GM12878 (cell line): Measurements from ENCODE around the gene FNTB. TPM values are rescaled to one million over a fixed set of nuclear protein-coding genes. Genes with fewer than 3 reads are reported as not detected.
A peak's percentile ranks its signal among the peaks of the same experiment; 100 is the strongest.

Source experiments
- ATAC-seq: fragments of 200-7000 bp; cut with Tn5 transposase; 3 replicates; pipeline ENCODE4 v1.9.1; 2020; ENCODE audit warnings: mild to moderate bottlenecking, moderate library complexity
- BruUV-seq: library from RNA; stranded (reverse); fragments of 400-500 nt; replicated peaks from 2 replicates; lab custom pipeline; 2021; lab: Mats Ljungman, UMichigan
- CTCF ChIA-PET: fragments of 300-600 bp; sonication (Branson Sonifier 250); formaldehyde crosslinking; extraction: SDS; loops from one replicate; lab custom pipeline; 2021; ENCODE audit warnings: inconsistent platforms; lab: Yijun Ruan, JAX
- POLR2A ChIA-PET: fragments of 350-600 bp; formaldehyde crosslinking; extraction: SDS; loops from one replicate; lab custom pipeline; 2021; ENCODE audit warnings: inconsistent platforms; lab: Charles Lee
- RAD21 ChIA-PET: fragments of 300-600 bp; sonication (Branson Sonifier 250); formaldehyde crosslinking; loops from one replicate; lab custom pipeline; 2023; ENCODE audit warnings: antibody characterized with exemption; ENCODE audit not compliant: unreplicated experiment; lab: Charles Lee
- SMC1A ChIA-PET: fragments of 300-600 bp; sonication (Branson Sonifier 250); formaldehyde crosslinking; loops from one replicate; lab custom pipeline; 2023; ENCODE audit not compliant: unreplicated experiment, uncharacterized antibody; lab: Charles Lee
- DNase-seq: peaks from one replicate; pipeline ENCODE4 v3.0.0-alpha.2; 2011; ENCODE audit warnings: low read depth, low spot score
- FAIRE-seq: peaks from 3 replicates; lab custom pipeline; 2011; peaks lifted over from hg19 to GRCh38; lab: Jason Lieb, UNC
- H2AFZ ChIP-seq: 2 replicates; pipeline ENCODE4 v1.6.0; 2011; ENCODE audit warnings: low read depth, low read length, control low read depth; ENCODE audit not compliant: control insufficient read depth
- H3K27ac ChIP-seq: 2 replicates; pipeline ENCODE4 v1.5.1; 2011; ENCODE audit warnings: control low read depth; ENCODE audit not compliant: control insufficient read depth, insufficient read depth
- H3K27me3 ChIP-seq, 2 experiments: replicated peaks in 1 of 2; 2 replicates each; pipeline versions ENCODE4 v1.6.0 to v1.6.1; 2011; ENCODE audit warnings: low read length in 1 of 2; ENCODE audit not compliant: control insufficient read depth in 2 of 2, insufficient read depth in 2 of 2
- H3K36me3 ChIP-seq, 2 experiments: 2 replicates each; pipeline ENCODE4 v1.5.1; 2011; ENCODE audit warnings: low read length in 1 of 2; ENCODE audit not compliant: control insufficient read depth in 2 of 2, insufficient read depth in 2 of 2
- H3K4me1 ChIP-seq: 2 replicates; pipeline ENCODE4 v1.6.1; 2011; ENCODE audit warnings: mild to moderate bottlenecking, low read length, moderate library complexity, mixed read lengths; ENCODE audit not compliant: control insufficient read depth, insufficient read depth
- H3K4me2 ChIP-seq: 2 replicates; pipeline ENCODE4 v1.6.0; 2011; ENCODE audit warnings: control low read depth; ENCODE audit not compliant: control insufficient read depth, insufficient read depth
- H3K4me3 ChIP-seq: fragments of 200-600 bp; sonication (generic); 2 replicates; pipeline ENCODE4 v1.5.1; 2016
- H3K79me2 ChIP-seq: 2 replicates; pipeline ENCODE4 v1.6.0; 2011; ENCODE audit warnings: low read length; ENCODE audit not compliant: control insufficient read depth, insufficient read depth
- H3K9ac ChIP-seq: 2 replicates; pipeline ENCODE4 v1.8.0; 2011; ENCODE audit warnings: low read length, control low read depth, mixed read lengths; ENCODE audit not compliant: control insufficient read depth, insufficient read depth
- H3K9me3 ChIP-seq: replicated peaks from 3 replicates; pipeline ENCODE4 v1.5.1; 2011; ENCODE audit warnings: mild to moderate bottlenecking, low read length; ENCODE audit not compliant: control insufficient read depth, insufficient read depth
- H4K20me1 ChIP-seq: 2 replicates; pipeline ENCODE4 v1.6.0; 2011; ENCODE audit not compliant: control insufficient read depth, insufficient read depth
- DPF2 ChIP-seq: fragments of 450-650 bp; IDR thresholded peaks from 2 replicates; pipeline ENCODE4 v1.6.1; 2017; ENCODE audit warnings: mild to moderate bottlenecking
- LARP7 ChIP-seq: fragments of 450-650 bp; IDR thresholded peaks from 2 replicates; pipeline ENCODE4 v1.6.1; 2017; ENCODE audit warnings: mild to moderate bottlenecking
- MEF2B ChIP-seq: fragments of 450-650 bp; IDR thresholded peaks from 2 replicates; pipeline ENCODE4 v1.6.1; 2018; ENCODE audit warnings: mild to moderate bottlenecking, moderate library complexity; ENCODE audit not compliant: partially characterized antibody, poor library complexity, severe bottlenecking
- MXI1 ChIP-seq: fragments of 150-350 bp; IDR thresholded peaks from 2 replicates; pipeline ENCODE4 v1.6.1; 2011; ENCODE audit warnings: low read depth, mild to moderate bottlenecking, inconsistent platforms, low read length, improper control_type of control experiment
- WGBS: methylation state at CpG from one replicate; pipeline ENCODE4 v1.1.6; 2016; ENCODE audit warnings: low lambda C conversion rate; ENCODE audit not compliant: insufficient replicate concordance, insufficient coverage; ENCODE audit errors: missing lambda C conversion rate; 5-methylcytosine and 5-hydroxymethylcytosine counted together
- in situ Hi-C: fragments of 300-500 bp; cut with MboI; formaldehyde crosslinking; loops from 9 replicates; pipeline ENCODE4 v1.14.3; 2018; ENCODE audit warnings: mixed read lengths
- intact Hi-C: fragments of 100-400 bp; cut with micrococcal nuclease; formaldehyde crosslinking; loops from one replicate; pipeline ENCODE4 v1.14.2; 2022; ENCODE audit not compliant: unreplicated experiment
- polyA plus RNA-seq, 11 experiments: library from polyadenylated mRNA; depleted of rRNA in 4 of 11; unstranded in 6 of 11; stranded (reverse) in 5 of 11; fragments of >200 nt; fragmentation: Nextera tagmentation in 4 of 11; fragmentation: Illumina TruSeq in 1 of 11; extraction: Ambion mirVana in 4 of 11; extraction: Trizol in 1 of 11; gene quantifications; 1 replicate in 1 of 11; 2 replicates in 10 of 11; pipeline versions ENCODE4 v1.2.1 to v1.2.3, GENCODE V29; 2011 to 2016; ENCODE audit warnings: inconsistent platforms in 2 of 11, missing spikeins in 2 of 11, low read depth in 1 of 11
- total RNA-seq, 4 experiments: library from RNA; depleted of rRNA in 3 of 4; stranded (reverse); fragments of >200 nt in 3 of 4; fragmentation: Illumina TruSeq in 1 of 4; extraction: Trizol in 1 of 4; gene quantifications; 2 replicates each; pipeline versions ENCODE4 v1.2.1 to v1.2.3, GENCODE V29; 2013 to 2021
- TF ChIP-seq, protein P1 (sequence below): fragments of 450-650 bp; conservative IDR thresholded peaks from 2 replicates; pipeline ENCODE4 v1.6.1; 2017; ENCODE audit warnings: mild to moderate bottlenecking, moderate library complexity

Gene FNTB
- total and polyA plus RNA-seq, 10 of the 15 experiments (the other 5 are each of a cell fraction or from before 2014, with no cell fraction given), result 10.4 to 25.1 (median 16.7) TPM

DNA sequence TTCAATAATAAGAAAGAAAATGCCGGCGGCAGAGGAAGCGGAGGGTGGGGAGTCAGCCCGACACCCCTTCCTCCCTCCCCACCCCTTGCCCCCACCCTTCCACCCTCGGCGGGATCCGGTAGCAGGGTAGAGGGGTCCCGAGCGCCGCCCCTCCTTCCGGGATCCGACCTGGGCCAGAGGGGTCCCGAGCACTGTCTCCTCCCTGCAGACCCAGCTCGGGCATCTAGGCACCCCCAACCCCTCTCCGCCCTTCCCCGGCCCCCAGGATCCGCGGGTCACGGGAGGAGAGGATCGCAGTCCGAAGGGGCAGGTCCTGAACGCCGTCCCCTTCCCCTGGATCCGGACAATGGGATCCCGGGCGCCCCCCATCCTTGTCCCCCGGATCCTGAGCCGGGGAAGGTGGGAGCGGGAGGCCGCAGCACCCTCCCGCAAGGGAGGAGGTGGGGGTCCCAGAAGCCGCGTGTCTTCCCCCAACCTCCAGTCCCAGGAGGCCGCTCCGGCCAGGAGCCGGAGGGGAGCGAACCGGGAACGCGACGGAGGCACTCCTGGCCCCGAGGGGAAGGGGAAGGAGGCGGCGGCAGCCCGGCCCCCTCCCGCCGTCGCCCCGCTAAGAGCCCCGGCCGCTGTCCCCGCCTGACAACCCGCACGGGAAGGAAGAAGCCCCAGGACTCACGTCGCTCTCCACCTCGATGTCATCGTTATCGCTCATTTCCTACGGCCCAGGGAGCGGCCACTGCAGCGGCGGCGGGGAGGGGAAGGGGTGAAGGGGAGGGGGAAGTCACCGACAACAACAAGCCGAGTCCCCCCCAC is 115.1 kb downstream of the FNTB start:
- Histone ChIP-seq H3K36me3 (peaks cover 0 to 4% of the 10 kb centered on the region in 2 experiments; a peak in 1 of 4 replicates), H3K27ac (peak overlapping the region; percentile 82), H3K4me1 (peaks cover 9% of the 10 kb centered on the region), H4K20me1 (no peaks in the 10 kb centered on the region), H3K9me3 (no peaks in the 10 kb centered on the region), H3K4me3 (peak overlapping the region; percentile 91), H3K79me2 (peaks cover 51% of the 10 kb centered on the region), H2AFZ (peak overlapping the region; percentile 53), H3K9ac (peak overlapping the region; percentile 81), H3K4me2 (peak overlapping the region; percentile 48; the same call in 1 of the 2 replicates), H3K27me3 (no peaks in the 10 kb centered on the region)
- in situ Hi-C loops, result no loop called here
- no peak for DNase-seq
- RAD21 ChIA-PET, result interaction anchor here (0.8 to 1.6 kb wide), 5 partner anchors 67 to 723 kb away, joined by 3 to 6 read pairs (median 3); partner anchors contain the start of gene FNTB
- CTCF ChIA-PET, result no interaction called here
- intact Hi-C loops, result loop anchor here (2.0 to 5.0 kb wide), 2 partner anchors 57 to 115 kb away; partner anchors contain the start of gene FNTB
- peak; percentile 58 for ATAC-seq
- BruUV-seq, result no TSS peak
- POLR2A ChIA-PET, result no interaction called here
- TF ChIP-seq MEF2B (no peak), DPF2 (0 out of 2 replicates have a peak, but pooled peaks have one; percentile 37), MXI1 (peak; percentile 0; the same call in 1 of the 2 replicates), LARP7 (peak; percentile 32; the same call in 1 of the 2 replicates)
- TF ChIP-seq, protein P1, sequence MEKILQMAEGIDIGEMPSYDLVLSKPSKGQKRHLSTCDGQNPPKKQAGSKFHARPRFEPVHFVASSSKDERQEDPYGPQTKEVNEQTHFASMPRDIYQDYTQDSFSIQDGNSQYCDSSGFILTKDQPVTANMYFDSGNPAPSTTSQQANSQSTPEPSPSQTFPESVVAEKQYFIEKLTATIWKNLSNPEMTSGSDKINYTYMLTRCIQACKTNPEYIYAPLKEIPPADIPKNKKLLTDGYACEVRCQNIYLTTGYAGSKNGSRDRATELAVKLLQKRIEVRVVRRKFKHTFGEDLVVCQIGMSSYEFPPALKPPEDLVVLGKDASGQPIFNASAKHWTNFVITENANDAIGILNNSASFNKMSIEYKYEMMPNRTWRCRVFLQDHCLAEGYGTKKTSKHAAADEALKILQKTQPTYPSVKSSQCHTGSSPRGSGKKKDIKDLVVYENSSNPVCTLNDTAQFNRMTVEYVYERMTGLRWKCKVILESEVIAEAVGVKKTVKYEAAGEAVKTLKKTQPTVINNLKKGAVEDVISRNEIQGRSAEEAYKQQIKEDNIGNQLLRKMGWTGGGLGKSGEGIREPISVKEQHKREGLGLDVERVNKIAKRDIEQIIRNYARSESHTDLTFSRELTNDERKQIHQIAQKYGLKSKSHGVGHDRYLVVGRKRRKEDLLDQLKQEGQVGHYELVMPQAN, result peak; percentile 60
- SMC1A ChIA-PET, result interaction anchor here (1.0 to 1.4 kb wide), 3 partner anchors 14 to 115 kb away, joined by 3 to 4 read pairs (median 4); partner anchors contain the start of gene FNTB
- under 1% methylated on average over 34 of the region's 66 CpGs for WGBS
- no peak for FAIRE-seq
